ENCODE measurements around the gene NDUFB10.

The NDUFB10 gene

GRCh38 chr16:2001035-2001434, 41.7 kb downstream of the NDUFB10 start:
- no peak for DNase-seq (ENCODE audit: low read depth in 1 of 2, low spot score in 1 of 2)

DNA sequence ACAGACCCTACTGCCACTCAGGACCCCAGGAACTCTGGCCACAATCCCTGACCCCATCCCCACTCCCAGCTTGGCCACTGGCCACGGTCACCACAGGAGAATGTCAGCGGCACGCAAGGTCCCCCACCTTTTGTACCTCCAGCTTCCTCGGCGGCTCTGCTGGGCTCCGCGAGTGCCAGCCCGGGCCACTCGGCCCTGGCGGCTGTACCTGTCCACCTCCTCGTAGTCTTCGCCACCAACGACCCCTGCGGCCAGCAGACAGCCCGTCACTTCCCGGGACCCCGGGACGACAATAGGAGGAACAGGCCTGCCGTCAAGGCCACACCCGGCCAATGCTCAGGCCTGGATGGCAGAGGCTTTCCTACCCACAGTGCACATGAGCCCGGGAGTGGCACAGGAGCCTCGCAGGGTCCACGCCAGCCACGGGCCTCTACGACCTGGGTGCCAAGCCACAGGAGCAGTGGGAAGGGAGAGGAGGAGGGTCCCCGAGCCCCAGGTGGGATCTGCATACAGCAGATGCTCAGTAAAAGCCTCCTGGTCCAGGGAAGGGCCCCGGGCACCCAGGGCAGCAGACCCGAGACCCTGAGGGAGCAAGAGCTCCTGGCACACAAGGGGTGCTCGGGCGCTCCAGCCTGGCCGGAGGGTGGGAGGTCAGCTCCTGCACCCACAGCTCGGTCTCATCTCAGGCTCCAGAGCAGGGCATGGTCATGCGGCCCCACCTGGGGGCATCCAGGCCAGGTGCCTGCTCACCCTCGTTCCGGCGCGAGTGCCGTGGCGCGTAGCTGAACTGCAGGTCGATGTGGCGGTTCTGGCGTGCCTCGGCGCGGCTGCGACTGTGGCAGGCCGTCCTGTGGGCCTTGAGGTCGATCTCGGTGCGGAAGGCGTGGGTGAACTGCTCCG, 42.4 kb downstream of the NDUFB10 start:
- no peak for DNase-seq (ENCODE audit: low read depth in 1 of 2, low spot score in 1 of 2)

DNA sequence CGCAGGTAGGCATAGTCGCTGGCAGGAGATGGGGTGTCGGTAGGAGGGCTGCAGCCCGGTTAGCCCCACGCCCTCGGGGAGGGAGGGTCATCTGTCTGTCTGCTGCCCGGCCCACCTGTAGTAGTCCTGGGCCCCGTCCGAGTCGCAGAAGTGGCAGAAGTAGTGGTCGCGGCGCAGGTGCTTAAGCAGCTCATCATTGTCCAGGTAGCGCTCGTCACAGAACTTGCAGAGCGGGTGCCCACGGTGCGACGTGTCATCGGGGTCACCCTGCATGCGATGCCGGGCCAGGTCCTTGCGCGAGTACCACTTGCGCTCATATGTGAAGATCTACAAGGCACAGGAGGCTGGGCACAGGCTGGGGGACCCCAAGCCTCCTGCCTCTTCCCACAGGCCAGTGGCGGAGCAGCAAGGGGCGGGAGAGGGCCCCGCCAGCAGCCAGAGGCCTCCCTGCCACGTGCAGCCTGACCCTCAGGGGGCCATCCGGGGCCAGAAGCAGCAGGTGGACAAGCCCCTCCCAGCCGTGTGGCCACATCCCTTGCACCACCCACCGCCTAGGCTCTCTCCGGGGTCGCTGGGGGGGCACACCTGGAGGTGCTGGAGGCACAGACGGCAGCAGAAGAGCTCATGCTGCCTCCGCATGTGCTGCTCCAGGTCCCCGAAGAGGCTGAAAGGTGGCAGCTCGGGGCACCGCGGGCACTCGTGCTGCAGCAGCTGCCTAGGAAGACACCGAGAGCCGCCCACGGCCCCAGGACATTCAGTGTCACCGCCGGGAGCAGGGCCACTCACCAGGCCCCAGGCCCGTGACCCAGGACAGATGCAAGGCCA, 43.3 kb downstream of the NDUFB10 start:
- DNase-seq (ENCODE audit: low read depth in 1 of 2, low spot score in 1 of 2) = no peak

- no peak for DNase-seq (ENCODE audit: low read depth in 1 of 2, low spot score in 1 of 2)
Measured at GRCh38 chr16:2003231-2003826, 44.0 kb downstream of the NDUFB10 start.

DNA sequence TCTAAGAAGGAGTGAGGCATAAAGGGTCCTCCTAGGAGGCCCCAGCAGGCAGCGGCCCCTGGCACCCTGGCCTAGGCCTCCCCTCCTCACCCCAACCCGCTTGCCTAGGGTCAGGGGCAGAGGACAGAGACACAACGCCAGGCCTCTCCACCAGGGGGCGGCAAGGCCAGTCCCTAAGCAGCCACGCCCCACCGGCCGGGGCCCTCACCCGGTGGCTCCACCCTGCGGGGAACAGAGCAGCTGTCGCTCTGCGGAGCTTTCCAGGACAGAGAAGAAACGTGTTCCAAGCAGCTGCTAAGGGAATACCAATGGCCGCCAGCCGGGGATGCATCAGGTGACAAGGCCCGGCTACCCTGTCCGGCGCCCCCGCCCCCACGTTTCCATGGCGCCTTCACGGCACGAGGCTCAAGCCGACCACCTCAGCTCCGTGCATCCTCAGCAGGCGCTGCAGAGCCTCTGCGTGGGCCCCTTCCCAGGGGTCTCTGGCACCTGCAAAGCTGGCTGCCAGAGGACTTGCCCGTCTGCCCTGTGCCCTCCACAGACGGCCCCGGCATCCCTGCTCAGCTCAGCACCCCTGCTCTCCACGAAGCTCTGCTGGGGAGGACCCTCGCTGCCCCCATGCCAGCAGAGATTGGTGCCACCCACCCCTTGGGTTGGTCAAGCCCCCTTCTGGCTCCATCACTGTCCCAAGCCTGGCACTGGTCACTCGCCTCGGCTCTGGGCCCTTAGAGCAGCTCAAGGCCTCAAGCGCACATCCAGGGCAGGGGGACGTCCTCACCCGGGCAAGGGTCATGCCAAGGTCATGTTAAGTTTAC, 44.7 kb downstream of the NDUFB10 start:
- peak; percentile 68 to 80 for DNase-seq (ENCODE audit: low read depth in 1 of 2, low spot score in 1 of 2)

DNA sequence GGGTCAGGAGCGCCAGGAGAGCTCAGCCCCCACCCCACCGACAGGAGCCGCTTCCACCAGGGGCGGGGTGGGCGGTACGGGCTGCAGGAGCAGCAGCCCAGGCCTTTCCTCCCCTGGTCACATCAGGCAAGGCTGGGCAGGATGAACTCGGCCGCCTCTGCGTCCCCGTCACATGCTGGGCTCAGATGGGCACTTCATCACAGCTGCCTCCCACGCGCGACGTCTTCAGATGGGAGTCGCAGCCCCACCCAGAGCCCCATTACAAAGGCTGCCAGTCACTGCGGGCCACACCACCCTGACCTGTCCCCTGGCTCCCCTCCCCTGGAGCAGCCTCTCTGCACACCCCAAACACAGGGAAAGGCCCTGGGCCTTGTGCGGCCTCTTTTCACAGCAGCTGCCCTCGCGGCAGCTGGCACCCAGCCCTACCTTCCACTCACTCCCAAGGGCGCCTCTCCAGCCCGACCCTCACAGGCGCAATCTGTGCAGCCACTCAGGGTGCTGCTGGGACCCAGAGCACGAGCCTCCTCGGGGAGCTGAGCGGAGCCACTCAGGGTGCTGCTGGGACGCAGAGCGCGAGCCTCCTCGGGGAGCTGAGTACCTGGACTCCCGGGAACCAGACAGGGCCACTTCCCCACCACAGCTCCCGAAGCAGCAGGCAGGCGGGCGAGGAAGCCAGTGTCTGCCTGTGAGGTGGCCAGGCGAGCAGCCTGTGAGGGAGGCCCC, 45.6 kb downstream of the NDUFB10 start:
- no peak for DNase-seq (ENCODE audit: low read depth in 1 of 2, low spot score in 1 of 2)

DNA sequence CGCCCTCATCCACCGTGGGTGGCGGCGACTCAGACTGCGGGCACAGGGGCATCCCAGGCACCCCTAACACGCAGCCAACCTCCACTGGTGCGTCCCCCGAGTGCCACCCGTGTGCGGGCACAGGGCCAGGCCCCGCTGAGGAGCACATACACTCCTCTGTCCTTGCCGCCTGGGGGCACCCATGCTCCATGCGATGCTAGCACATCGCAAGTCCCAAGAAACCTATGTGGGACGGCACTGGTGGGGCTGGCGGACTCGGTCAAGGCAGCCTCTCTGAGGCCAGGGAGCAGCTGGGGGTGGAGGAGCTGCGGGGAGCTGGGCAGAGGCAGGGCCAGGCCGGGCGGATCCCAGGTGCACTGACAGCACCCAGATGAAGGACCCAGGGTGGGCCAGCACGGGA, 46.3 kb downstream of the NDUFB10 start:
- DNase-seq (ENCODE audit: low read depth in 1 of 2, low spot score in 1 of 2) = no peak

GRCh38 chr16:2006317-2006716, 47.0 kb downstream of the NDUFB10 start:
- no peak for DNase-seq (ENCODE audit: low read depth in 1 of 2, low spot score in 1 of 2)

- DNase-seq (ENCODE audit: low read depth in 1 of 2, low spot score in 1 of 2) = no peak
Measured at GRCh38 chr16:2007081-2007836, 47.9 kb downstream of the NDUFB10 start.

GRCh38 chr16:2008009-2008526, 48.7 kb downstream of the NDUFB10 start:
- DNase-seq (ENCODE audit: low read depth in 1 of 2, low spot score in 1 of 2) = no peak

DNA sequence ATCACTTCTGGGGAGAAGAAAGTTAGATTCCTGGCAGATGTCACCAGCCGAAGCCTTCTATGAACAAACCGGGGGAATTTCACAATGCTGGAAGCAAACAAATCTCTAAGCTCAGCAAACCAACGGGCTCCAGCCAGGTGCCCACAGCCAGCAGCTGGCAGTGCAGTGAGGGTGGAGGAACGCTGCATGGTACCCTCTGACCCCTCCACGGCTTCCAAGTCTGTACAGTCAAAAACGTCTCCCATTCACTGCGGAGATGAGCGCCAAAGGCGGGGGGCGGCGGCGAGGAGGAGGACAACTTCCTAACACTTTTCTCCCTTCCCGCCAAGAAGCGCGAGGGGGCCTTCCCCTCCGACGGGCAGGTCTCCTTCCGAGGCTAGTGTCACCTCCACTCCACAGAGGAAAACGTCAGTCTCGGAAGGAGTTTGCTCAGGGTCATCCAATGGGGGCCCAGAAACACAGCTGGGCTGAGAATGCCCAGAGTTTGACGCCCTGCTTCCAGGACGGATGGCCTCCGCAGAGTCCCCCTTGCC, 49.4 kb downstream of the NDUFB10 start:
- no peak for DNase-seq (ENCODE audit: low read depth in 1 of 2, low spot score in 1 of 2)

- no peak for DNase-seq (ENCODE audit: low read depth in 1 of 2, low spot score in 1 of 2)
Measured at GRCh38 chr16:2009164-2009711, 49.9 kb downstream of the NDUFB10 start.

GRCh38 chr16:2009791-2010510, 50.6 kb downstream of the NDUFB10 start, which contains the start of gene ZNF598:
TSS of gene ZNF598 (minus strand) at chr16:2009821.
- DNase-seq (ENCODE audit: low read depth in 1 of 2, low spot score in 1 of 2) = peak; percentile 50 to 76
